GM18858 (cell line): ENCODE results near the gene ZNF583.

Source experiments
- ATAC-seq: cut with Tn5 transposase; IDR thresholded peaks from one replicate; pipeline ENCODE4 v1.9.1; 2021; ENCODE audit not compliant: unreplicated experiment

ZNF583 gene

DNA sequence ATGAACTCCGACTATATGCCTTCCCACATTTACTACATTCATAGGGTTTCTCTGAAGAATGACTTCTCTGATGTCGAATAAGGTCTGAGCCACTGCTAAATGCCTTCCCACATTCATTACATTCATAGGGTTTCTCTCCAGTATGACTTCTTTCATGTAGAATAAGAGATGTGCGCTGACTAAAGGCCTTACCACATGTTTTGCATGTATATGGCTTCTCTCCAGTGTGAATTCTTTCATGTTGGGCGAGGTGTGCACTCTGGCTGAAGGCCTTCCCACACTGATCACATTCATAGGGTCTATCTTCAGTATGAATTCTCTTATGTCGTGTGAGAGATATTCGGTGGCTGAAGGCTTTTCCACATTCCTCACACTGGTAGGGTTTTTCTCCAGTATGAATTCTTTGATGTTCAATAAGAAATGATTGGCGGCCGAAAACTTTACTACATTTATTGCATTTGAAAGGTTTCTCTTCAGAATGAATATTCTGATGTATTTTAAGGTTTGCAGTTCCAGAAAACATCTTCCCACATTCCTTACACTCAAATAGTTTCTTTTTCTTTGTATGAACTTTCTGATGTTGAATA, 37.2 kb downstream of the ZNF583 start:
- ATAC-seq = no peak

DNA sequence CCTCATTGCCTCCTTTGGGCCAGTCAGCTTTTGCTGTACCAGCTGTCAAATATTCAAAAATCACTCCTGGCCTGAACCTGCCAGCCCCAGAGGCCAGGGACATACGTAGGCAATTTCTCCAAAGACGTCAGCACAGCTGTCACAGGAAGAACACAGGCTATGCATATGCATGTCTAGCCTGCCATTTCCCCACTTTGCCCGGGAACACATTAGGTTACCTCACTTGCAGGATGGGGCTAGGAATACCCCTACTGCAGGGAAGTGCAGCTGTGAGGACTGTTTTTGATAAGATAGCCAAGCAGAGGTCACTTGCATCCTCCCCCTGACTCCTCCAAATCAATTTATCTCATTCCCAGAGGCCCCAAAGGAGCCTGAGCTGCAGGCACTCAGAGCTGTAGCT, 70.2 kb downstream of the ZNF583 start:
- ATAC-seq = no peak

DNA sequence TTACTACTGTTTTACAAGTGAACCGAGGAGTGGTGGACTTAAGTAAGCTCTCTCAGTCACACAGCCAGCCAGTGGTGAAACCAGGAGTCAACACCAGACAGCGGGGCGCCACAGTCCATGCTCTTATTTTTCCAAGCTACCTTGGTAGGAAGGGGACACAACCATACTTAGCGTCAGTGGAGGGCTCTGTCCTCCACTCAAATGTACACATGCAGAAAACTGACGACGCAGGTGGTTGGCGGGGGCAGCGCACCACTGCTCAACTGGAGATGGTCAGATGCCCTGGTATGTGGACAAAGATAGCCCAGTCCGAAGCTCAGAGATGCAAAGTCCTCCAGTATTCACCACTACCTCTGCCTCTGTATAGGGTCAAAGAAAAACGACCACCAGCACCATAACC, 72.0 kb downstream of the ZNF583 start:
- ATAC-seq = no peak
